MCF 10A (cell line): ENCODE data around the gene LSM7. TPM values are rescaled to one million over a fixed set of nuclear protein-coding genes. Genes with fewer than 3 reads are reported as not detected.

Experiments
- Bru-seq: library from RNA; stranded (reverse); fragments of 400-500 nt; gene quantifications from one replicate; lab custom pipeline; 2021; lab: Mats Ljungman, UMichigan
- BruChase-seq, 2 experiments: library from RNA; stranded (reverse); fragments of 400-500 nt; gene quantifications; one replicate each; lab custom pipeline; 2021; lab: Mats Ljungman, UMichigan
- BruUV-seq: library from RNA; stranded (reverse); fragments of 400-500 nt; replicated peaks from 2 replicates; lab custom pipeline; 2021; lab: Mats Ljungman, UMichigan
- CTCF ChIA-PET: fragments of 300-600 bp; sonication (Branson Sonifier 250); formaldehyde crosslinking; extraction: SDS; loops from one replicate; lab custom pipeline; 2021; ENCODE audit warnings: antibody characterized with exemption, inconsistent platforms; lab: Yijun Ruan, JAX
- POLR2A ChIA-PET: fragments of 300-600, 350-650 bp; sonication (Branson Sonifier 250); formaldehyde crosslinking; extraction: SDS; loops from one replicate; lab custom pipeline; 2020; ENCODE audit warnings: antibody characterized with exemption, inconsistent platforms; lab: Yijun Ruan, JAX
- DNase-seq: peaks from one replicate; pipeline ENCODE4 v3.0.0-alpha.2; 2018; ENCODE audit not compliant: unreplicated experiment
- H3K27ac Mint-ChIP-seq: one replicate; pipeline ENCODE4 v1.8.0; 2022; ENCODE audit warnings: mild to moderate bottlenecking, low read depth, mixed read lengths; ENCODE audit not compliant: unreplicated experiment
- H3K27me3 Mint-ChIP-seq: one replicate; pipeline ENCODE4 v1.8.0; 2022; ENCODE audit warnings: mixed read lengths; ENCODE audit not compliant: insufficient read depth, unreplicated experiment
- H3K36me3 Mint-ChIP-seq: one replicate; pipeline ENCODE4 v1.8.0; 2022; ENCODE audit warnings: mild to moderate bottlenecking, moderate library complexity, mixed read lengths; ENCODE audit not compliant: insufficient read depth, unreplicated experiment
- H3K4me1 Mint-ChIP-seq: one replicate; pipeline ENCODE4 v1.8.0; 2022; ENCODE audit warnings: mixed read lengths; ENCODE audit not compliant: insufficient read depth, unreplicated experiment
- H3K4me3 Mint-ChIP-seq: one replicate; pipeline ENCODE4 v1.8.0; 2022; ENCODE audit warnings: mild to moderate bottlenecking, moderate library complexity, mixed read lengths; ENCODE audit not compliant: unreplicated experiment
- H3K9me3 Mint-ChIP-seq: one replicate; pipeline ENCODE4 v1.8.0; 2022; ENCODE audit warnings: mixed read lengths; ENCODE audit not compliant: unreplicated experiment
- intact Hi-C: fragments of 100-400 bp; cut with micrococcal nuclease; formaldehyde crosslinking; loops from 2 replicates; pipeline ENCODE4 v1.14.1; 2022
- long read RNA-seq: library from polyadenylated mRNA; stranded (forward); transcript quantifications from one replicate; pipeline ENCODE4 v2.0.0, GENCODE V29; 2022
- total RNA-seq: library from RNA; stranded (reverse); gene quantifications from 2 replicates; pipeline ENCODE4 v1.2.3, GENCODE V29; 2022
- TF ChIP-seq, protein P1 (sequence below): fragments of 200-600 bp; IDR thresholded peaks from one replicate; pipeline ENCODE4 v1.8.0; 2022; ENCODE audit warnings: antibody characterized with exemption, mild to moderate bottlenecking; ENCODE audit not compliant: unreplicated experiment

The LSM7 gene
- total RNA-seq (135 and 152 TPM in 2 replicates), Bru-seq, nascent RNA (percentile 92 among the genes with signal in this experiment), BruChase-seq, experiment 1, labeled RNA remaining after a 6-hour chase (percentile 94 among the genes with signal in this experiment), BruChase-seq, experiment 2, labeled RNA remaining after a 2-hour chase (percentile 94 among the genes with signal in this experiment)
- long read RNA-seq, transcript LSM7-206 (2 exons, 710 nt), result minor isoform, 8 of 213 reads
- long read RNA-seq, transcript LSM7-204 (3 exons, 575 nt), result minor isoform, 17 of 213 reads
- long read RNA-seq, transcript LSM7-203 (4 exons, 512 nt), result minor isoform, 31 of 213 reads
- long read RNA-seq, transcript LSM7-201 (4 exons, 529 nt), result major isoform, 93 of 213 reads
- long read RNA-seq, partial matches to known transcripts, result 36 of 213 reads
- long read RNA-seq, other reads (novel, unspliced or antisense), result 28 of 213 reads

DNA sequence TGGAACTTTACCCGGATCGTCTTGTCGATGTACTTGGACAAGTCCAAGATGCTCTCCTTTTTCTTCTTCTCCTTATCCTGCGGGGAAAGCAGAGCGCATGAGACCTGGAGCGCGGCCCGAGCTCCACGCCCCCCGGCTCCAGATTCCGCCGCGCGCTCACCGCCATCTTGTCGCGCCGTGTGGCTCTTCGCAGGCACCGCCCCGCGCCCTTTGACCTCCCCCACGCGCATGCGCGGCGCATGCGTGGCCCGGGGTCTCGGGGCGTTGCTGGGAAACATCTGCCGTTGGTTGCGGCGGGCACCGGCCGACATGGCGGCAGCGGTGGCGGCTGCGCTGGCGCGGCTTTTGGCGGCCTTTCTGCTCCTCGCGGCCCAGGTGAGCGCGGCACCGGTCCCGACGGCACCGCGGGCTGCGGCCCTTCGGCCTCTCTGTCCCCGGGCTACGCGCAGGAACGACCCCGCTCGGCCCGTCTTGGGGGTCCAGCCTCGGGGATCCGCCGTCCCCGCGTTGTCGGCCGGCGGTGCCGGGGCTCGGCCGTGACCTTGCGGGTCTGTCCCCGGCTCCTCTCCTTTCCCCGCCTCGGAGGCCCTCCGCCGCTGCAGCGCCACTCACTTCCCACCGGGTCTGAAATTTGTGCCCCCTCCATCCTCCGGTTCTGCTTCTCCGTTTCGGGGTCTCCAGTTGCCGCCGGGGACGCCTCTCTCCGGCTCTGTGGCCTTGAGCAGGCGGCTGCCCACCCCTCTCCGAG lies at the start of gene LSM7, which contains the start of gene SPPL2B:
Gene LSM7 (minus strand): TSS at position 186 of the 748 bp plus-strand sequence. CDS start 20 bp downstream, at position 166.
Gene SPPL2B (plus strand): TSS at position 284 of the 748 bp plus-strand sequence. CDS start 26 bp downstream, at position 310.
- H3K4me1 Mint-ChIP-seq, result peaks cover 27% of the 10 kb centered on the region
- BruUV-seq, result TSS peak; percentile 49
- no peaks in the 10 kb centered on the region for H3K27me3 Mint-ChIP-seq
- H3K4me3 Mint-ChIP-seq, result peak within 1 kb of the TSS; percentile 93
- ChIA-PET POLR2A (interaction anchor here (0.7 to 1.7 kb wide), 13 partner anchors 23 to 1057 kb away, joined by 3 to 18 read pairs (median 3); partner anchors contain the start of genes DOT1L, LMNB2, PLEKHJ1 and THOP1), CTCF (interaction anchor here (0.6 to 0.8 kb wide), 4 partner anchors 40 to 231 kb away, joined by 3 to 4 read pairs (median 3); no protein-coding TSS in a partner anchor)
- H3K27ac Mint-ChIP-seq, result peak within 1 kb of the TSS; percentile 97
- TF ChIP-seq, protein P1, sequence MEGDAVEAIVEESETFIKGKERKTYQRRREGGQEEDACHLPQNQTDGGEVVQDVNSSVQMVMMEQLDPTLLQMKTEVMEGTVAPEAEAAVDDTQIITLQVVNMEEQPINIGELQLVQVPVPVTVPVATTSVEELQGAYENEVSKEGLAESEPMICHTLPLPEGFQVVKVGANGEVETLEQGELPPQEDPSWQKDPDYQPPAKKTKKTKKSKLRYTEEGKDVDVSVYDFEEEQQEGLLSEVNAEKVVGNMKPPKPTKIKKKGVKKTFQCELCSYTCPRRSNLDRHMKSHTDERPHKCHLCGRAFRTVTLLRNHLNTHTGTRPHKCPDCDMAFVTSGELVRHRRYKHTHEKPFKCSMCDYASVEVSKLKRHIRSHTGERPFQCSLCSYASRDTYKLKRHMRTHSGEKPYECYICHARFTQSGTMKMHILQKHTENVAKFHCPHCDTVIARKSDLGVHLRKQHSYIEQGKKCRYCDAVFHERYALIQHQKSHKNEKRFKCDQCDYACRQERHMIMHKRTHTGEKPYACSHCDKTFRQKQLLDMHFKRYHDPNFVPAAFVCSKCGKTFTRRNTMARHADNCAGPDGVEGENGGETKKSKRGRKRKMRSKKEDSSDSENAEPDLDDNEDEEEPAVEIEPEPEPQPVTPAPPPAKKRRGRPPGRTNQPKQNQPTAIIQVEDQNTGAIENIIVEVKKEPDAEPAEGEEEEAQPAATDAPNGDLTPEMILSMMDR, result no peak
- no peaks in the 10 kb centered on the region for H3K9me3 Mint-ChIP-seq
- peaks cover 42% of the 10 kb centered on the region for H3K36me3 Mint-ChIP-seq
- intact Hi-C loops, result loop anchor here (2.0 kb wide), 1 partner anchor 62 kb away; no protein-coding TSS in a partner anchor
- DNase-seq, result peak; percentile 91

DNA sequence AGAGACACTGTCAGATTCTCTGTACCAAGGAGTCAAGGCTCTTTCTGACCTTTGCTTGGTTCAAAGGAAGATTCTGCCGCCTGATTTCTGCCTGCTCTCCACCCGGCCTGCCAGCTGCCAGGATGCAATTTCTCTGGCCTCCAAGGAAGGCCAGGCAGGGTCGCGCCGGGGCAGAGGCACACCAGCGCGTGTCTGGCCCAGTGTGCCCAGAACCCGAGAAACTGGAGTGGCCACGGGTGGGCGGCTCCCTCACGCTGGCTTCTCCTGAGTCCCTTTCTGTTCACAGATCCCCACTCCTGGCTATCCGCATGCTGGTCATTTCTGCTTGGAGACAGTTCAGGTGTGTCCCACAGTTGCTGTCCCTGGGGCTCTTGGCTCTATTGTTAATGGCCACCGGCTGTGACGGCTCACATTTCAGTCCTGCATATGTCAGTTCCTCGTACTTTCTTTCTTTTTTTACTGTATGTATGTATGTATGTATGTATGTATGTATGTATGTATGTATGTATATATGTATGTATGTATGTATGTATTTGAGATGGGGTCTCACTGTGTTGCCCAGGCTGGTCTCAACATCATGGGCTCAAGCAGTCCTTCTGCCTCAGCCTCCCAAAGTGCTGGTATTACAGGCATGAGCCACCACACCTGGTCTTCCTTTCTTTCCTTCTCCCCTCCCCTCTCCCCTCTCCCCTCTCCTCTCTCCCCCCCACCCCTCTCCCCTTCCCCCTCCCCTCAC lies 48.6 kb upstream of the LSM7 start:
- H3K36me3 Mint-ChIP-seq, result peaks cover 6% of the 10 kb centered on the region
- H3K9me3 Mint-ChIP-seq, result peaks cover 16% of the 10 kb centered on the region
- intact Hi-C loops, result no loop called here
- POLR2A ChIA-PET, result no interaction called here
- DNase-seq, result no peak
- peaks cover 10% of the 10 kb centered on the region for H3K4me1 Mint-ChIP-seq
- no TSS peak for BruUV-seq
- CTCF ChIA-PET, result no interaction called here
- peaks cover 8% of the 10 kb centered on the region for H3K27me3 Mint-ChIP-seq
- H3K4me3 Mint-ChIP-seq, result no peak overlapping the region
- no peak overlapping the region for H3K27ac Mint-ChIP-seq
- TF ChIP-seq, protein P1, result no peak

DNA sequence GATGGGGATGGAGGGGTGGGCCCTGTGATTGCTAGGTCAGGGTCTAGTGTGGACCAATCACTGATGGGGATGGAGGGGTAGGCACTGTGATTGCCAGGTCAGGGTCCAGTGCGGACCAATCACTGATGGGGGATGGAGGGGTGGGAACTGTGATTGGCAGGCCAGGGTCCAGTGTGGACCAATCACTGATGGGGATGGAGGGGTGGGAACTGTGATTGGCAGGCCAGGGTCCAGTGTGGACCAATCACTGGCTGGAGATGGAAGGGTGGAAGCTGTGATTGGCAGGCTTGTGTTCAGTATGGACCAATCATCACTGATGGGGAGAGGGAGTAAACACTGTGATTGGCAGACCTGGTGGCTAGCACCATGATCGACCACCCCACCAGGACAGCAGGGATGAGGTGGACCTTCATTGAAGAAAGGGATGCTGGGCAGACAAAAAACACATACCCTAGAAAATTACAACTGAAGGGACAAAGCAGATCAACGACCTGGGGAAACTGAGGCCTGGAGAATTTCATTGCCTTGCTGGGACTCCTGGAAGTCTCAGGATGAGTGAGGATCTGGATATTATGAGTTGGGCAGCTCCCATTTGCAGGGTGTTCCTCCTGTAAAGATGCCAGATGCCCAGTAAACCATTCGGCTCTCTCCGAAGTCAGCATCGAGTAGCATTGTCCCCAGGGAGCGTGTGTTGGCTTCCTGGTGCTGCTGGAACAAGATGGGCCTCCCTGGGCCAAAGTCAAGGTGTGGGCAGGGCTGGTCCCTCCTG lies 47.2 kb upstream of the LSM7 start:
- TF ChIP-seq, protein P1, result no peak
- H3K27me3 Mint-ChIP-seq, result peaks cover 12% of the 10 kb centered on the region

More for the DNA sequence above, 47.2 kb upstream of the LSM7 start:
- no TSS peak for BruUV-seq
- intact Hi-C loops, result no loop called here
- Mint-ChIP-seq H3K9me3 (peaks cover 16% of the 10 kb centered on the region), H3K4me1 (peaks cover 12% of the 10 kb centered on the region), H3K27ac (no peak overlapping the region), H3K4me3 (no peak overlapping the region), H3K36me3 (peaks cover 6% of the 10 kb centered on the region)
- DNase-seq, result no peak
- POLR2A ChIA-PET, result no interaction called here
- CTCF ChIA-PET, result no interaction called here
